H1 (cell line): ENCODE data around the gene PPFIA2. TPM values are rescaled to one million over a fixed set of nuclear protein-coding genes. Genes with fewer than 3 reads are reported as not detected.

Experiments used
- CEBPB ChIP-seq: IDR thresholded peaks from 2 replicates; pipeline ENCODE4 v1.6.1; 2012; ENCODE audit warnings: low read depth, low read length
- JUN ChIP-seq: IDR thresholded peaks from 2 replicates; pipeline ENCODE4 v1.6.1; 2011; ENCODE audit warnings: low read depth, mild to moderate bottlenecking, improper control_type of control experiment, low read length
- KDM1A ChIP-seq: fragments of 200-600, 300-600 bp; sonication (generic); IDR thresholded peaks from 2 replicates; pipeline ENCODE4 v1.7.1; 2016; ENCODE audit warnings: mild to moderate bottlenecking, low read length, borderline replicate concordance
- SUZ12 ChIP-seq: fragments of 200-600 bp; sonication (generic); IDR thresholded peaks from 2 replicates; pipeline ENCODE4 v1.6.1; 2012; ENCODE audit warnings: mild to moderate bottlenecking, inconsistent platforms, low read length, moderate library complexity, mixed read lengths
- TCF12 ChIP-seq: IDR thresholded peaks from 2 replicates; pipeline ENCODE4 v1.6.1; 2011; ENCODE audit warnings: low read depth, mild to moderate bottlenecking, low read length
- TEAD4 ChIP-seq: IDR thresholded peaks from 2 replicates; pipeline ENCODE4 v1.6.1; 2012; ENCODE audit warnings: low read depth, low read length, inconsistent platforms, mixed read lengths
- YY1 ChIP-seq: IDR thresholded peaks from 2 replicates; pipeline ENCODE4 v1.6.1; 2011; ENCODE audit warnings: low read depth, mild to moderate bottlenecking, low read length
- polyA plus RNA-seq, 7 experiments: library from polyadenylated mRNA; depleted of rRNA in 3 of 7; stranded (reverse) in 5 of 7; unstranded in 2 of 7; fragments of >200 nt in 5 of 7; fragments of 200-250 nt in 2 of 7; gene quantifications; 1 replicate in 5 of 7; 2 replicates in 1 of 7; 4 replicates in 1 of 7; pipeline versions ENCODE4 v1.2.1 to v1.2.3, GENCODE V29; 2011 to 2013; ENCODE audit warnings: missing spikeins in 2 of 7, mixed read lengths in 2 of 7
- total RNA-seq: library from RNA; stranded (reverse); fragmentation: NEBNext Ultra II Directional; extraction: Animal tissue kit (Norgen Biotek cat#: 25700); gene quantifications from 2 replicates; pipeline ENCODE4 v1.2.1, GENCODE V29; 2021
- TF ChIP-seq, protein P1 (sequence below): IDR thresholded peaks from 2 replicates; pipeline ENCODE4 v1.6.1; 2012; ENCODE audit warnings: inconsistent platforms

The PPFIA2 gene
- total and polyA plus RNA-seq, 2 of the 8 experiments (the other 6 are each of a cell fraction or from before 2014, with no cell fraction given), result 1.2 to 1.8 TPM

DNA sequence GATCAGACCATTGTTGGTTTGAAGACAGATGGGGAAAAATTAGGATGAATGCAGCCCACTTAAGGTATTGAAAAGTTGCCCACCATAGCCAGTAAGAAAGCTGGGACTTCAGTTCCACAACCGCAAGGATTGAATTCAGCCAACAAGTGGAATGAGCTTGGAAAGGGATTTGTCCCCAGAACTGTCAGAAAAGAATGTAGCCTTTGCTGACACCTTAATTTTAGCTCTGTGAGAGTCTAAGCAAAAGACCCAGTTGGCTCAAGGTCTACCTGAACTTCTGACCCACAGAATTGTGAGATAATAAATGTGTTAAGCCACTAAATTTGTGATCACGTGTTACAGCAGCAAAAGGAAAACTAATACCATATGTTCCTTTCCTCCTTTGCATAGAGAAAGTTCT, 29.4 kb downstream of the PPFIA2 start (continued):
- TF ChIP-seq, protein P1, sequence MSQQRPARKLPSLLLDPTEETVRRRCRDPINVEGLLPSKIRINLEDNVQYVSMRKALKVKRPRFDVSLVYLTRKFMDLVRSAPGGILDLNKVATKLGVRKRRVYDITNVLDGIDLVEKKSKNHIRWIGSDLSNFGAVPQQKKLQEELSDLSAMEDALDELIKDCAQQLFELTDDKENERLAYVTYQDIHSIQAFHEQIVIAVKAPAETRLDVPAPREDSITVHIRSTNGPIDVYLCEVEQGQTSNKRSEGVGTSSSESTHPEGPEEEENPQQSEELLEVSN, result no peak
- no peak for TF ChIP-seq CEBPB
- TF ChIP-seq JUN, result no peak
- TF ChIP-seq TEAD4, result no peak
- TF ChIP-seq YY1, result no peak
- TF ChIP-seq KDM1A, result no peak
- no peak for TF ChIP-seq TCF12
- no peak for TF ChIP-seq SUZ12
